GM12878 (cell line): ENCODE results near the gene GSS. TPM values are rescaled to one million over a fixed set of nuclear protein-coding genes. Genes with fewer than 3 reads are reported as not detected.

ENCODE experiments used
- ATAC-seq: fragments of 200-7000 bp; cut with Tn5 transposase; 3 replicates; pipeline ENCODE4 v1.9.1; 2020; ENCODE audit warnings: mild to moderate bottlenecking, moderate library complexity
- BruUV-seq: library from RNA; stranded (reverse); fragments of 400-500 nt; replicated peaks from 2 replicates; lab custom pipeline; 2021; lab: Mats Ljungman, UMichigan
- CTCF ChIA-PET: fragments of 300-600 bp; sonication (Branson Sonifier 250); formaldehyde crosslinking; extraction: SDS; loops from one replicate; lab custom pipeline; 2021; ENCODE audit warnings: inconsistent platforms; lab: Yijun Ruan, JAX
- POLR2A ChIA-PET: fragments of 350-600 bp; formaldehyde crosslinking; extraction: SDS; loops from one replicate; lab custom pipeline; 2021; ENCODE audit warnings: inconsistent platforms; lab: Charles Lee
- RAD21 ChIA-PET: fragments of 300-600 bp; sonication (Branson Sonifier 250); formaldehyde crosslinking; loops from one replicate; lab custom pipeline; 2023; ENCODE audit warnings: antibody characterized with exemption; ENCODE audit not compliant: unreplicated experiment; lab: Charles Lee
- SMC1A ChIA-PET: fragments of 300-600 bp; sonication (Branson Sonifier 250); formaldehyde crosslinking; loops from one replicate; lab custom pipeline; 2023; ENCODE audit not compliant: unreplicated experiment, uncharacterized antibody; lab: Charles Lee
- DNase-seq: peaks from one replicate; pipeline ENCODE4 v3.0.0-alpha.2; 2011; ENCODE audit warnings: low read depth, low spot score
- FAIRE-seq: peaks from 3 replicates; lab custom pipeline; 2011; peaks lifted over from hg19 to GRCh38; lab: Jason Lieb, UNC
- H2AFZ ChIP-seq: 2 replicates; pipeline ENCODE4 v1.6.0; 2011; ENCODE audit warnings: low read depth, low read length, control low read depth; ENCODE audit not compliant: control insufficient read depth
- H3K27ac ChIP-seq: 2 replicates; pipeline ENCODE4 v1.5.1; 2011; ENCODE audit warnings: control low read depth; ENCODE audit not compliant: control insufficient read depth, insufficient read depth
- H3K27me3 ChIP-seq, 2 experiments: replicated peaks in 1 of 2; 2 replicates each; pipeline versions ENCODE4 v1.6.0 to v1.6.1; 2011; ENCODE audit warnings: low read length in 1 of 2; ENCODE audit not compliant: control insufficient read depth in 2 of 2, insufficient read depth in 2 of 2
- H3K36me3 ChIP-seq, 2 experiments: 2 replicates each; pipeline ENCODE4 v1.5.1; 2011; ENCODE audit warnings: low read length in 1 of 2; ENCODE audit not compliant: control insufficient read depth in 2 of 2, insufficient read depth in 2 of 2
- H3K4me1 ChIP-seq: 2 replicates; pipeline ENCODE4 v1.6.1; 2011; ENCODE audit warnings: mild to moderate bottlenecking, low read length, moderate library complexity, mixed read lengths; ENCODE audit not compliant: control insufficient read depth, insufficient read depth
- H3K4me2 ChIP-seq: 2 replicates; pipeline ENCODE4 v1.6.0; 2011; ENCODE audit warnings: control low read depth; ENCODE audit not compliant: control insufficient read depth, insufficient read depth
- H3K4me3 ChIP-seq: fragments of 200-600 bp; sonication (generic); 2 replicates; pipeline ENCODE4 v1.5.1; 2016
- H3K79me2 ChIP-seq: 2 replicates; pipeline ENCODE4 v1.6.0; 2011; ENCODE audit warnings: low read length; ENCODE audit not compliant: control insufficient read depth, insufficient read depth
- H3K9ac ChIP-seq: 2 replicates; pipeline ENCODE4 v1.8.0; 2011; ENCODE audit warnings: low read length, control low read depth, mixed read lengths; ENCODE audit not compliant: control insufficient read depth, insufficient read depth
- H3K9me3 ChIP-seq: replicated peaks from 3 replicates; pipeline ENCODE4 v1.5.1; 2011; ENCODE audit warnings: mild to moderate bottlenecking, low read length; ENCODE audit not compliant: control insufficient read depth, insufficient read depth
- H4K20me1 ChIP-seq: 2 replicates; pipeline ENCODE4 v1.6.0; 2011; ENCODE audit not compliant: control insufficient read depth, insufficient read depth
- ATF7 ChIP-seq: fragments of 450-650 bp; IDR thresholded peaks from 2 replicates; pipeline ENCODE4 v1.6.1; 2016; ENCODE audit warnings: low read depth, mild to moderate bottlenecking
- BACH1 ChIP-seq: fragments of 450-650 bp; IDR thresholded peaks from 2 replicates; pipeline ENCODE4 v1.6.1; 2017; ENCODE audit warnings: mild to moderate bottlenecking, borderline replicate concordance
- BCL11A ChIP-seq: IDR thresholded peaks from 2 replicates; pipeline ENCODE4 v1.6.1; 2011; ENCODE audit warnings: low read depth, low read length
- BHLHE40 ChIP-seq, 2 experiments: fragments of 450-650 bp in 1 of 2; IDR thresholded peaks; 2 replicates each; pipeline ENCODE4 v1.6.1; 2011 to 2017; ENCODE audit warnings: low read depth in 2 of 2, borderline replicate concordance in 1 of 2, improper control_type of control experiment in 1 of 2, low read length in 1 of 2, mild to moderate bottlenecking in 1 of 2
- E2F4 ChIP-seq: IDR thresholded peaks from 2 replicates; pipeline ENCODE4 v1.6.1; 2012; ENCODE audit warnings: low read depth, low read length, improper control_type of control experiment
- HCFC1 ChIP-seq: fragments of 150-350 bp; IDR thresholded peaks from 2 replicates; pipeline ENCODE4 v1.6.1; 2014; ENCODE audit warnings: low read length
- IRF4 ChIP-seq: IDR thresholded peaks from 2 replicates; pipeline ENCODE4 v1.6.1; 2011; ENCODE audit warnings: low read depth, low read length
- JUND ChIP-seq: IDR thresholded peaks from 2 replicates; pipeline ENCODE4 v1.6.1; 2012; ENCODE audit warnings: low read depth, mild to moderate bottlenecking, low read length, improper control_type of control experiment, moderate library complexity
- NR2F1 ChIP-seq: fragments of 450-650 bp; conservative IDR thresholded peaks from 2 replicates; pipeline ENCODE4 v1.6.1; 2017; ENCODE audit warnings: mild to moderate bottlenecking
- PML ChIP-seq: IDR thresholded peaks from 2 replicates; pipeline ENCODE4 v1.6.1; 2012; ENCODE audit warnings: low read length, inconsistent platforms
- POLR2AphosphoS2 ChIP-seq: IDR thresholded peaks from 2 replicates; pipeline ENCODE4 v1.6.1; 2011; ENCODE audit warnings: low read depth, mild to moderate bottlenecking, low read length, improper control_type of control experiment, moderate library complexity
- TCF3 ChIP-seq: IDR thresholded peaks from 2 replicates; pipeline ENCODE4 v1.6.1; 2012; ENCODE audit warnings: low read depth, mild to moderate bottlenecking, low read length, borderline replicate concordance; ENCODE audit not compliant: insufficient read depth
- WRNIP1 ChIP-seq: IDR thresholded peaks from 2 replicates; pipeline ENCODE4 v1.6.1; 2011; ENCODE audit warnings: low read depth, low read length, improper control_type of control experiment, borderline replicate concordance
- ZBED1 ChIP-seq: IDR thresholded peaks from 2 replicates; pipeline ENCODE4 v1.6.1; 2016; ENCODE audit warnings: borderline replicate concordance
- ZBTB11 ChIP-seq: fragments of 450-650 bp; formaldehyde crosslinking; IDR thresholded peaks from 2 replicates; pipeline ENCODE4 v1.5.0; 2022; ENCODE audit warnings: mild to moderate bottlenecking, missing genetic modification characterization
- ZBTB33 ChIP-seq: fragments of 450-650 bp; IDR thresholded peaks from 2 replicates; pipeline ENCODE4 v1.6.1; 2017; ENCODE audit warnings: mild to moderate bottlenecking
- WGBS: methylation state at CpG from one replicate; pipeline ENCODE4 v1.1.6; 2016; ENCODE audit warnings: low lambda C conversion rate; ENCODE audit not compliant: insufficient replicate concordance, insufficient coverage; ENCODE audit errors: missing lambda C conversion rate; 5-methylcytosine and 5-hydroxymethylcytosine counted together
- in situ Hi-C: fragments of 300-500 bp; cut with MboI; formaldehyde crosslinking; loops from 9 replicates; pipeline ENCODE4 v1.14.3; 2018; ENCODE audit warnings: mixed read lengths
- intact Hi-C: fragments of 100-400 bp; cut with micrococcal nuclease; formaldehyde crosslinking; loops from one replicate; pipeline ENCODE4 v1.14.2; 2022; ENCODE audit not compliant: unreplicated experiment
- polyA plus RNA-seq, 11 experiments: library from polyadenylated mRNA; depleted of rRNA in 4 of 11; unstranded in 6 of 11; stranded (reverse) in 5 of 11; fragments of >200 nt; fragmentation: Nextera tagmentation in 4 of 11; fragmentation: Illumina TruSeq in 1 of 11; extraction: Ambion mirVana in 4 of 11; extraction: Trizol in 1 of 11; gene quantifications; 1 replicate in 1 of 11; 2 replicates in 10 of 11; pipeline versions ENCODE4 v1.2.1 to v1.2.3, GENCODE V29; 2011 to 2016; ENCODE audit warnings: inconsistent platforms in 2 of 11, missing spikeins in 2 of 11, low read depth in 1 of 11
- total RNA-seq, 4 experiments: library from RNA; depleted of rRNA in 3 of 4; stranded (reverse); fragments of >200 nt in 3 of 4; fragmentation: Illumina TruSeq in 1 of 4; extraction: Trizol in 1 of 4; gene quantifications; 2 replicates each; pipeline versions ENCODE4 v1.2.1 to v1.2.3, GENCODE V29; 2013 to 2021

Gene GSS
- total and polyA plus RNA-seq, 10 of the 15 experiments (the other 5 are each of a cell fraction or from before 2014, with no cell fraction given), result 12.7 to 120 (median 67.4) TPM

GRCh38 chr20:34921436-34921835 lies 34.2 kb downstream of the GSS start:
- POLR2A ChIA-PET, result interaction anchor here (0.5 kb wide), 1 partner anchor 48 kb away, joined by 3 read pairs; no protein-coding TSS in a partner anchor
- no peak for ATAC-seq
- TF ChIP-seq ZBED1 (no peak), PML (no peak), HCFC1 (no peak), IRF4 (no peak), TCF3 (no peak), BACH1 (no peak), NR2F1 (no peak), ZBTB33 (no peak), POLR2AphosphoS2 (no peak), E2F4 (no peak), ZBTB11 (CRISPR knock-in tag) (no peak), WRNIP1 (no peak), ATF7 (no peak), JUND (no peak), BCL11A (no peak), BHLHE40 (IDR thresholded peaks at IDR 0.05; ENCODE audit: borderline replicate concordance in 1 of 2, low read depth in 2 of 2, low read length in 1 of 2) (no peak)

More at GRCh38 chr20:34921436-34921835, 34.2 kb downstream of the GSS start:
- Histone ChIP-seq H3K36me3 (no peaks in the 10 kb centered on the region; a peak in 1 of 4 replicates), H3K9ac (no peak overlapping the region), H4K20me1 (no peaks in the 10 kb centered on the region), H3K79me2 (no peaks in the 10 kb centered on the region), H3K4me2 (no peak overlapping the region), H3K4me3 (no peak overlapping the region), H2AFZ (no peak overlapping the region), H3K9me3 (no peaks in the 10 kb centered on the region), H3K27me3 (no peaks in the 10 kb centered on the region), H3K27ac (no peak overlapping the region), H3K4me1 (no peaks in the 10 kb centered on the region)
- DNase-seq (no peak), FAIRE-seq (no peak)
- in situ Hi-C loops (no loop called here), intact Hi-C loops (no loop called here)
- ChIA-PET CTCF (no interaction called here), RAD21 (no interaction called here), SMC1A (interaction anchor here (0.7 kb wide), 1 partner anchor 41 kb away, joined by 3 read pairs; no protein-coding TSS in a partner anchor)
- WGBS, result 59% methylated on average over 3 of the region's 3 CpGs
- no TSS peak for BruUV-seq
